Astrocyte (in vitro differentiated cells and primary cell): Measurements from ENCODE around the gene SCFD1.

Experiments
- CTCF ChIP-seq: IDR thresholded peaks from 2 replicates; pipeline ENCODE4 v1.5.1; 2011; ENCODE audit warnings: low read depth, mild to moderate bottlenecking, inconsistent platforms, low read length, moderate library complexity; ENCODE audit not compliant: insufficient read depth
- EZH2 ChIP-seq: IDR thresholded peaks from 2 replicates; pipeline ENCODE4 v1.6.1; 2012; ENCODE audit warnings: mild to moderate bottlenecking, low read length, inconsistent platforms; ENCODE audit not compliant: insufficient read depth

GRCh38 chr14:30680036-30680435 is 57.9 kb downstream of the SCFD1 start:
- TF ChIP-seq CTCF (no peak), EZH2 (no peak)
